PFSK-1 (cell line): ENCODE results near the gene AKT1.

Experiments used
- FOXP2 ChIP-seq: optimal IDR thresholded peaks from 2 replicates; pipeline ENCODE3; 2011; ENCODE audit warnings: borderline replicate concordance, control low read depth, inconsistent platforms; ENCODE audit not compliant: insufficient read depth; ENCODE audit errors: extremely low read length, extremely low read depth
- POLR2AphosphoS5 ChIP-seq: IDR thresholded peaks from 2 replicates; pipeline ENCODE4 v1.6.1; 2012; ENCODE audit warnings: low read depth, mild to moderate bottlenecking, control low read depth, low read length, moderate library complexity
- REST ChIP-seq, 2 experiments: IDR thresholded peaks; 2 replicates each; pipeline versions ENCODE4 v1.6.1 to v1.8.0; 2011 to 2012; ENCODE audit warnings: low read depth in 2 of 2, low read length in 2 of 2, control low read depth in 1 of 2, inconsistent platforms in 1 of 2, mild to moderate bottlenecking in 1 of 2, moderate library complexity in 1 of 2; ENCODE audit not compliant: insufficient read depth in 1 of 2
- SIN3A ChIP-seq: IDR thresholded peaks from 2 replicates; pipeline ENCODE4 v1.6.1; 2012; ENCODE audit warnings: mild to moderate bottlenecking, low read length, moderate library complexity, borderline replicate concordance; ENCODE audit not compliant: insufficient read depth
- TAF1 ChIP-seq: IDR thresholded peaks from 2 replicates; pipeline ENCODE4 v1.6.1; 2012; ENCODE audit warnings: low read length, control low read depth, borderline replicate concordance; ENCODE audit not compliant: insufficient read depth

The AKT1 gene

GRCh38 chr14:104766863-104767633, 28.5 kb downstream of the AKT1 start:
- no peak for TF ChIP-seq REST (IDR thresholded peaks at IDR 0.05; ENCODE audit: insufficient read depth in 1 of 2, low read depth in 2 of 2, low read length in 2 of 2)
- no peak for TF ChIP-seq FOXP2
- no peak for TF ChIP-seq SIN3A
- TF ChIP-seq POLR2AphosphoS5: no peak
- no peak for TF ChIP-seq TAF1

- TF ChIP-seq TAF1 (no peak), SIN3A (no peak), POLR2AphosphoS5 (no peak), REST (IDR thresholded peaks at IDR 0.05; ENCODE audit: insufficient read depth in 1 of 2, low read depth in 2 of 2, low read length in 2 of 2) (no peak), FOXP2 (no peak)
Measured at GRCh38 chr14:104766256-104766862, 29.2 kb downstream of the AKT1 start.

- TF ChIP-seq SIN3A (no peak), REST (IDR thresholded peaks at IDR 0.05; ENCODE audit: insufficient read depth in 1 of 2, low read depth in 2 of 2, low read length in 2 of 2) (no peak), FOXP2 (no peak), TAF1 (no peak), POLR2AphosphoS5 (no peak)
Measured at GRCh38 chr14:104765517-104765916, 30.0 kb downstream of the AKT1 start.

- TF ChIP-seq POLR2AphosphoS5 (no peak), TAF1 (no peak)
Measured at GRCh38 chr14:104758981-104759969, 36.3 kb downstream of the AKT1 start.

GRCh38 chr14:104757681-104758392, 37.7 kb downstream of the AKT1 start:
- TF ChIP-seq TAF1 (no peak), FOXP2 (no peak), REST (IDR thresholded peaks at IDR 0.05; ENCODE audit: insufficient read depth in 1 of 2, low read depth in 2 of 2, low read length in 2 of 2) (no peak), POLR2AphosphoS5 (no peak), SIN3A (no peak)
